Breast epithelium (tissue), 4 donors: Measurements from ENCODE around the gene AKT1S1. TPM values are rescaled to one million over a fixed set of nuclear protein-coding genes. Genes with fewer than 3 reads are reported as not detected.

Experiments
- DNase-seq, 2 donors: peaks; one replicate each; pipeline ENCODE4 v3.0.0-alpha.2; 2019; ENCODE audit warnings: low spot score in 2 of 2
- H3K27ac ChIP-seq, 2 donors: fragments of 200-600 bp; sonication (generic) in 1 of 2; one replicate each; pipeline ENCODE4 v1.5.1; 2016 to 2019; ENCODE audit warnings: mild to moderate bottlenecking in 1 of 2
- H3K27me3 ChIP-seq, 2 donors: fragments of 200-600 bp; sonication (generic) in 1 of 2; one replicate each; pipeline versions ENCODE4 v1.5.1 to v1.6.0; 2017 to 2019; ENCODE audit warnings: control low read depth in 1 of 2, mild to moderate bottlenecking in 1 of 2
- H3K36me3 ChIP-seq: fragments of 200-600 bp; one replicate; pipeline ENCODE4 v1.5.1; 2019
- H3K4me1 ChIP-seq, 2 donors: fragments of 200-600 bp; sonication (generic); one replicate each; pipeline ENCODE4 v1.5.1; 2016 to 2019; ENCODE audit warnings: control low read depth in 1 of 2
- H3K4me3 ChIP-seq, 3 donors: fragments of 200-600 bp; sonication (generic); 1 replicate in 2 of 3; 2 replicates in 1 of 3; pipeline ENCODE4 v1.5.1; 2016 to 2019; ENCODE audit warnings: mild to moderate bottlenecking in 3 of 3, moderate library complexity in 2 of 3
- H3K9me3 ChIP-seq, 2 donors: fragments of 200-600 bp; sonication (generic) in 1 of 2; one replicate each; pipeline ENCODE4 v1.5.1; 2016 to 2019; ENCODE audit warnings: control low read depth in 1 of 2
- CTCF ChIP-seq, 3 donors: fragments of 450-650 bp; IDR thresholded peaks; one replicate each; pipeline ENCODE4 v1.5.1; 2016 to 2017; ENCODE audit warnings: antibody characterized with exemption in 3 of 3, mild to moderate bottlenecking in 3 of 3, moderate library complexity in 3 of 3
- POLR2A ChIP-seq: fragments of 450-650 bp; IDR thresholded peaks from one replicate; pipeline ENCODE4 v1.6.1; 2016; ENCODE audit warnings: antibody characterized with exemption, mild to moderate bottlenecking, moderate library complexity
- POLR2AphosphoS5 ChIP-seq, 3 donors: sonication (generic); formaldehyde crosslinking; IDR thresholded peaks; one replicate each; pipeline ENCODE4 v1.6.1; 2017; ENCODE audit warnings: antibody characterized with exemption in 3 of 3
- intact Hi-C: fragments of 100-400 bp; cut with DNase I; formaldehyde crosslinking; loops from one replicate; pipeline ENCODE4 v1.15.1; 2023; ENCODE audit warnings: low total_unique reads
- total RNA-seq, 3 donors: library from RNA; depleted of rRNA; stranded (reverse); fragments of >200 nt; gene quantifications; one replicate each; pipeline ENCODE4 v1.1.0, GENCODE V29; 2016

Gene AKT1S1
- total RNA-seq, 3 donors from 2014 or later = 11.9 to 13.8 (median 12.5) TPM

- peak overlapping the region; percentile 15 to 50 for H3K27ac ChIP-seq
- H3K4me1 ChIP-seq = peaks cover 0 to 9% of the 10 kb centered on the region in 2 donors
- no peaks in the 10 kb centered on the region for H3K9me3 ChIP-seq
- no peak overlapping the region for H3K4me3 ChIP-seq
- no peaks in the 10 kb centered on the region for H3K27me3 ChIP-seq
- H3K36me3 ChIP-seq = peaks cover 3% of the 10 kb centered on the region
- TF ChIP-seq POLR2AphosphoS5 (IDR thresholded peaks at IDR 0.05) (no peak), POLR2A (no peak), CTCF (IDR thresholded peaks at IDR 0.05) (no peak)
- DNase-seq = no peak
- intact Hi-C loops = no loop called here
Observed at GRCh38 chr19:49855676-49856573, 21.2 kb downstream of the AKT1S1 start.

- peaks cover 0 to 9% of the 10 kb centered on the region in 2 donors for H3K4me1 ChIP-seq
- H3K27me3 ChIP-seq = no peaks in the 10 kb centered on the region
- H3K4me3 ChIP-seq = no peak overlapping the region
- H3K9me3 ChIP-seq = no peaks in the 10 kb centered on the region
- TF ChIP-seq POLR2A (no peak), CTCF (IDR thresholded peaks at IDR 0.05) (no peak), POLR2AphosphoS5 (IDR thresholded peaks at IDR 0.05) (no peak)
- DNase-seq = no peak
- peaks cover 3% of the 10 kb centered on the region for H3K36me3 ChIP-seq
- intact Hi-C loops = no loop called here
- peak overlapping the region; percentile 15 to 50 for H3K27ac ChIP-seq
Observed at GRCh38 chr19:49855277-49855675, 21.9 kb downstream of the AKT1S1 start.

GRCh38 chr19:49854378-49855263 lies 22.5 kb downstream of the AKT1S1 start:
- intact Hi-C loops = no loop called here
- no peak for TF ChIP-seq CTCF (IDR thresholded peaks at IDR 0.05)
- no peak for TF ChIP-seq POLR2A
- TF ChIP-seq POLR2AphosphoS5 (IDR thresholded peaks at IDR 0.05) = no peak
- no peaks in the 10 kb centered on the region for H3K27me3 ChIP-seq
- no peak for DNase-seq
- no peak overlapping the region for H3K4me3 ChIP-seq
- peaks cover 0 to 9% of the 10 kb centered on the region in 2 donors for H3K4me1 ChIP-seq
- peak overlapping the region; percentile 45 to 50 for H3K27ac ChIP-seq
- H3K36me3 ChIP-seq = peaks cover 3% of the 10 kb centered on the region
- no peaks in the 10 kb centered on the region for H3K9me3 ChIP-seq

GRCh38 chr19:49853852-49854377 lies 23.2 kb downstream of the AKT1S1 start:
- intact Hi-C loops = no loop called here
- DNase-seq = no peak
- no peaks in the 10 kb centered on the region for H3K9me3 ChIP-seq
- peaks cover 0 to 9% of the 10 kb centered on the region in 2 donors for H3K4me1 ChIP-seq
- TF ChIP-seq POLR2AphosphoS5 (IDR thresholded peaks at IDR 0.05) (no peak), POLR2A (no peak), CTCF (IDR thresholded peaks at IDR 0.05) (no peak)
- H3K27me3 ChIP-seq = no peaks in the 10 kb centered on the region
- peaks cover 3% of the 10 kb centered on the region for H3K36me3 ChIP-seq
- no peak overlapping the region for H3K4me3 ChIP-seq
- peak overlapping the region; percentile 45 to 50 for H3K27ac ChIP-seq
